HG03045 (cell line): ENCODE measurements around the gene ARL3.
A peak's percentile ranks its signal among the peaks of the same experiment; 100 is the strongest.

Source experiments
- ATAC-seq: cut with Tn5 transposase; IDR thresholded peaks from one replicate; pipeline ENCODE4 v1.9.1; 2021; ENCODE audit warnings: mild to moderate bottlenecking, moderate library complexity; ENCODE audit not compliant: unreplicated experiment

ARL3 gene

GRCh38 chr10:102642736-102643335 is 71.4 kb downstream of the ARL3 start:
- ATAC-seq: no peak

- ATAC-seq: peak; percentile 53
Measured at GRCh38 chr10:102641880-102642735, 72.1 kb downstream of the ARL3 start.

DNA sequence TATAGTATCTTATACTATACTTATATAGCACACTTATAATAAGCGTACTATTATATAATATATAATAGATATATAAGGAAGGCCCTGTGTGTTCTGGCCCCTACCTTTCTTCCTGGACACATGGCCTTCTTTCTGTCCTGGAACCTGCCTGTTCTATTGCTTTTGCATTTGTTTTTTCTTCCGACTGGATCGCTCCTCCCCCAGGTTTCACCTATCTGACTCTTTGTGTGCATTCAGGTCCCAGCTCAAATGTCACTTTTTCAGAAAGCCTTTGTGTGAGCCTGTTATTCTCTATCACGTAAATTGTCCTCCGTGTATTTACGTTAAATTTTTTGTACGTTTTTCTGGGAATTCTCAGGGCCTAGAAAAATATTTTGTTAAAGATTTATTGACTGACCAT is 72.8 kb downstream of the ARL3 start:
- no peak for ATAC-seq

GRCh38 chr10:102639537-102639936 is 74.7 kb downstream of the ARL3 start:
- ATAC-seq: no peak

GRCh38 chr10:102635377-102635776 is 78.8 kb downstream of the ARL3 start:
- ATAC-seq: no peak

DNA sequence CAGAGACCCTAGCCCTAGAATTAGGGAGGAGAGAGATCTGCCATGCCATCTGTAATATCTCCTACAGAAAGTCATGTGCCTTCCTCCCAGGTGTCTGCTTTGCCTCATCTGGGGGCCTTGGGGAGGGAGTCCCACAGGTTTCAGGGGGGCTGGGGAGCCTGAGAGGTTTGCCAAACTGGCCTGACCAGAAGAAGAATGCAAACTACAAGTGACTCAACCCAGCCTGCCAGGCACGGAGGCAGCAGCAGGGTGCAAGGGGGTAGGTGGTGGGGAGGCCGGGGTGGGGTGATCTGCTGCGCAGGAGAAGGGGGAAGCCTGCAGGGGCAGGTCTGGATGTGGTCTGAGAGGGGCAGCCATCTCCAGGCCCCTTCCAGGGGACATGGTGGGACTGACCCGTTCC is 79.5 kb downstream of the ARL3 start:
- no peak for ATAC-seq

GRCh38 chr10:102633848-102634247 is 80.3 kb downstream of the ARL3 start:
- no peak for ATAC-seq

DNA sequence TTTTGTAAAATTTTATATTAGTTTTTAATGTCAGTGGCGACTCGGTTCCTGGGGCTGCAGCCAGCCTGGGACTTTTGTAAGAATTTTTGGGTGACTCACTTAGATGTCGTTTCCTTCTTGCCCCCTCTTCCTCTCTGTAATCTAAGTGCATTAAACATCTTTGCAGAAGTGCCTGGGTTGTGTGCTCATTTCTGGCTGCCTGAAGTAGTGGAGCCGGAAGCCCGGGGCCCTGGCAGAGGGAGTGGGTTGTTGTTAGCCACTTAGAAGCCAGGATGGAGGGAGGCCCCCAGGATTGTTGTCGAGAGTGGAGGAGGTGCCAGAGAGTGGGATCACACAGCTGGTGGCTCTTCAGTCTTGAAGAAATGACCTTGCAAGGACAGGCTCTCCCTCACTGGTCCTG is 80.9 kb downstream of the ARL3 start:
- no peak for ATAC-seq

- ATAC-seq: no peak
Measured at GRCh38 chr10:102632394-102633111, 81.6 kb downstream of the ARL3 start.

DNA sequence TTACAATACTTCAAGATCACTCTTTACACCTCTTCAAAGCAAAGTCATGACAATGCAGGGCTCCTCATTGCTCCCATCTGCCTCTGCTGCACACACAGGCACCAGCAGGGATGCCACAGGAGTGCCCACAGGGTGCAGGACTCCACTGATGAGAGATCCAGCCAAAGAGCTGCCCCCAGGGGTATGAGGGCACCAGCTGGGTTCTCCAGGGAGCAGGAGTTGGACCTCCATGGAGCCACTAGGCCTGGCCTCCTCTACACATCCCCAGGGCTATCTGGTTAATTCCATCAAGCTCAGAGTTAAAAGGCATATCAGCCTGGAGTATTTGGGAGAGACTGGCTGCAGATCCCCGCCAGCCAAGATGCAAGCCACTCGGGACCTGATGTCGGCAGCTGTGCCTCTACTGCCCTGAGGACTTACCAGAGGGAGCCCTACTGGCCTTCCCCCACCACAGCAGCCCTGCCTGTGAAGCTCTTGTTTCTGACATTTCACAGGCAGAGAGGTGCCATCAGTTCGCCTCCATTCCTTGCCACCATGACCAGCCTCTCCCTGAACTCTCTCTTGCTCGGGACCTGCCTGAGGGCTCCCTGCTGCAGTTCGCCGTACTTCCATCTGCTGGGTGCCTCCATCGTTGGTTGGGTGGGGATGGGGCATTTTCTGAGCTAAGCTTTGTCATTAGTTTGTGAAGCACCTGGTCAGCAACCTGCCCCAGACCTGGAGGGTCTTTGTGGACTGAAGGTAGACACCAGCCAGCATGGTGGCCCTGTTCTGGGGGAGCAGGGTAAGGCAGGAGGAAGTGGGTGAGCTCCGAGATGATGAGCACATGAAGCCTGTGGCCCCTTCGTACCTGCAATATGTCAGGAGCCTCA is 82.4 kb downstream of the ARL3 start:
- no peak for ATAC-seq

DNA sequence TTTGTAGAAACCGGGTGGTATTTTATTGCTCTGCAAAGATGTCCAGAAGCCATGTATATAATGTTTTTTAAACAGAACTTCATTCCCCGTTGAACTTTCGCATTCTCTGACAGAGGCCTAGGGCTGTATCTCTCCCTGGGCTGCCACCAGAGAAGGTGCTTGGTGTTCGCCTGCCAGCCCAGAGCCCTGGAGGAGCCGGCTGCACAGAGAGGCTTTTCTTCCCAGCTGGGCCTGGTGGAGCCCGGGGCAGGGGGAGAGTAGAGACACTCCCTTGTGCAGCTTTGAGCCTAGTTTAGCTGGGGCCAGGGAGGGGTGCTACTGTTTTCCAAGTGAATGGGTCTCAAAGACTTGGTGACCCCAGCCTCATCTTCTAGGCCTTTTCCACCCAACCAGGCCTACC is 83.5 kb downstream of the ARL3 start:
- ATAC-seq: no peak

DNA sequence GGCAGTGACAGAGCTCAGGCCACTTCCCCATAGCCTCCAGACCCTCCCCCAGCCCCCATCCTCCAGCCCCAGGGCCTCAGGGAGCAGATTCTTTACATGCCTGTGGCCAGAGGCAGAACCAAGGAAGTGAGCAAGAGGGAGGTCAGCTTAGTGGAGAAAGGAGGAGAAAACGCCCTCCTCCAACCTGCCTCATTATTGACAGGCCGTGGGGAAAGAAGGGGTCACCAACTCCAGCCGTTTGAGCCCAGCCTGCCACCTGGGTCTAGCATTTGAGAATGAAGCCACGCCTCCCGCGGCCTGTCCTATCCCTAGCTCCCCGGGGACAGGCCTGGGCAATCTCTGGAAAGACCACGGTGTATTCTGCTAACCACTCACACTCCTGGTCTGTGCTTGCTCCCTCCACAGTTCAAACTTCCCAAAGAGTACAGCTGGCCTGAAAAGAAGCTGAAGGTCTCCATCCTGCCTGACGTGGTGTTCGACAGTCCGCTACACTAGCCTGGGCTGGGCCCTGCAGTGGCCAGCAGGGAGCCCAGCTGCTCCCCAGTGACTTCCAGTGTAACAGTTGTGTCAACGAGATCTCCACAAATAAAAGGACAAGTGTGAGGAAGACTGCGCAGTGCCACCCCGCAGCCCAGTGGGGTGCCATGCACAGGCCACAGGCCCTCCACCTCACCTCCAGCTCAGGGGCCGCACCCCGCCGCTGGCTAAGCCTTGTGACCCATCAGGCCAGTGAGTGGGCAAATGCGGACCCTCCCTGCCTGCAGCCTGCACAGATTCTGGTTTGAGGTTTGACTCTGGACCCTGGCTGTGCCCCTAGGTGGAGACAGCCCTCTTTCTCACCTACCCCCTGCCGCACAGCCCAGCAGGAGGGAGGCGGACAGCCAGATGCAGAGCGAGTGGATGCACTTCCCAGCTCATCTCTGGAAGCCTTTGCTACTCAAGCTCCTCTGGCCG is 84.3 kb downstream of the ARL3 start:
- ATAC-seq: no peak

DNA sequence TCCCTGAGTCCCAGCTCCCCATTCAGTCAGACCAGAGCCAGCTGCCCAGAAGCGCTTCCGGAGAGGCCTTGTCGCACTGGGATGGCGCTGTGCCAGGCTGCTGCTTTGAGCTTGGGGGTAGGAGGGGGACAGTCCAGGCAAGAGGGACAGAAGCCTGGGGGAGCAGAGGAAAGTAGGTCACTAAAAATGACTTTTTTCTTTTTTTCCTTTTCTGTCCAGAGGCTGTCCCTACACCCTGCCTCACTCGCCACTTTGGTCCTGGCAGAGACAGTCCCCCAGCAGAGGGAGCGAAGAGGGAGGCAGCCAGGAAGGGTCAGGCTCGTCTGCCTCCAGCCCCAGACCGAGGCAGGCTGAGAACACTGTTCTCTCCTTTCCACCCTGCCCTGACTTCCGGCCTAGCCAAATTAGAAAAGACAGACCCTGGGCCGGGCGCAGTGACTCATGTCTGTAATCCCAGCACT is 85.7 kb downstream of the ARL3 start:
- no peak for ATAC-seq

DNA sequence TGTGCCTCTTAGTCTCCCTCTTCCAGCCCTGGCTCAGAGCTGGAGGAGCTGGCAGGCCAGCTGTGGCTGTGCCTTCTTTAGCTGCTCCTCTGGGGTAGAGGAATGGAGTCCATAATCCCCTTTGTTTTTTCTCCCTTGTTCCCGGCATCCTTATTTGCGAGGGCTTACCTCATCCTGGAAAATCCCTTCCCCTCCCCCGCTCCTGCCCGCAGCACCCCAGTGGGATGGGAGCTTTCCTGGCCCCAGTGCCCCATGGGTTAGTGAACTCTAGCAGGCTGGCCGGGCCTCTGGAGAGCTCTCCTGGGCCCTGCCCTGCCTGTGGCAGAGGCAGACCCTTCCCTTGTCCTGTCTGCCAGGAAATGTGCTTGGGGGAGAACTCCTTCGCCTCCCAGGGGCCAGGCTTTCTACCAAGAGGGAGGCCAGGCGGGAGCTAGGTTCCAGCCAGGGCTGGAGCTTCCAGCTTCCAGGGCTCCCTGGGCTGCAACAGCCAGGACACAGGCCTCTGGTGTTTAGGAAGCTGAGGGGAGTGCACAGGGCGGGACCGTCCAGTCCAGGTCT is 86.4 kb downstream of the ARL3 start:
- ATAC-seq: no peak

GRCh38 chr10:102627291-102627735 is 86.9 kb downstream of the ARL3 start:
- no peak for ATAC-seq

GRCh38 chr10:102626026-102626685 is 88.0 kb downstream of the ARL3 start:
- ATAC-seq: no peak

DNA sequence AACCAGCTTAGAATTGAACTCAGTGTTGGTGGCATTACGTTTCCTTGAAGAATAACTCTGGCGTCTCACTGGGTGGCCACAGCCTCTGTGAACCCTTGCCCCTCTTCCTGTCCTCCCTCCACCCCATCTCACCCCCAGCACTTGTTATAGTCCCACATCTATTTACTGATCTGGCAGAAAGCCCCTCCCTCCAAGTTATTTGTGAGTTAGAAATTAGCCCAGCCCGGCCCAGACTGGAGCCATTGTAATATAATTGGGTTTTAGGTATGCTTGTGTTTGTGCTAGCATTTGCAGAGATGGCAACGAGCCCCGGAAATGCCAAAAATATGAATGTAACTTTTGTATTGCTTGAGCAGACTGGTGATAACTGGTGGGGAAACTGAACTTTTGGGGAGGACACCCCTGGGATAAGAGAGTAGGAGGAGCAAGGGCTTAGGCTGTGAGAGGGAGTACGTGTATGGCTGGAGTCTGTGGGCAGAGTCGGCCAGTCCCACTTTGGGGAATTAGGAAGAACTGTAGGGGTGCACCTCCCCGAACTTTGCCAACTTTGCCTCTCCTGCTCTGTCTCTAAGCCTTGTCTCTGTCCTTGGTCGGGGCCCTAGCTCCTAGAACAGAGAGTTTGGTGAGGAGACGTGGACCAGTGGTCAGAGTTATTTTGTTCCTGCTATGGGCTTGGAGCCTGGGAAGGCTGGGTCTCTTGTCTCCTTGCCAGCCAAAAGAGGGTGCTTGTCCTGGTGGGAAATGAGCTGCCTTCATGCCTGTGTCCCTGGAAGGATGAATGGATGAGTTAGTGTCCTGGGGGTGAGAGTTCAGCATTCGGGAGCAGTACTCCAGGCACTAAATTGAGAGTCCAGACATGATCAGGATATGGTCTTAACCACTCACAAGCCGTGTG is 89.2 kb downstream of the ARL3 start:
- no peak for ATAC-seq

DNA sequence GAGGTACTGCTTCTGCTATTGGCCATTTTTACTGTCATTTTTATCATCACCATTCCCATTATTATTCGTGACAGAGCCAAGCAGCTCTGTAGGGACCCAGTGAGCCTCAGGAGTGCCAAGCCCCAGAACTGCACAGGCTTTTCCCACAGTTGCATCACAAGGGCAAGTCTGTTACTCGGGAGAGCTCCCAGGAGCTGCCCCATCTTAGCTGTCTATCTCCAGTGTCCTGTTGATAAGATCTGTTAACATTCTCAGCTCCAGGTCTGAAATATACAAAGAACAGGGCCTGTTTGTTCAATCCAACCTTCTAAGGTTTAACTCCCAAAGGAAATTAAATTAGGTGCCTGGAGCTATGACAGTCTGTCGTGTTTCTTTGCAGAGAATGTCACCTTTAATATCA is 90.1 kb downstream of the ARL3 start:
- no peak for ATAC-seq
